IMR-90 (cell line): ENCODE measurements around the gene NAPG. TPM values are rescaled to one million over a fixed set of nuclear protein-coding genes. Genes with fewer than 3 reads are reported as not detected.

ENCODE experiments used
- ATAC-seq: fragments of 200-7000 bp; cut with Tn5 transposase; 2 replicates; pipeline ENCODE4 v1.9.1; 2020; ENCODE audit warnings: low read depth, mild to moderate bottlenecking, moderate library complexity
- BruUV-seq: library from RNA; stranded (reverse); fragments of 400-500 nt; replicated peaks from 2 replicates; lab custom pipeline; 2021; lab: Mats Ljungman, UMichigan
- CTCF ChIA-PET: fragments of 300-600 bp; formaldehyde crosslinking; extraction: SDS; loops from one replicate; lab custom pipeline; 2021; ENCODE audit warnings: antibody characterized with exemption; lab: Yijun Ruan, JAX
- POLR2A ChIA-PET: fragments of 300-600 bp; sonication (Branson Sonifier 250); formaldehyde crosslinking; loops from one replicate; lab custom pipeline; 2022; ENCODE audit warnings: antibody characterized with exemption; ENCODE audit not compliant: unreplicated experiment; lab: Charles Lee
- DNase-seq: peaks from one replicate; pipeline ENCODE4 v3.0.0; 2013
- H2AFZ ChIP-seq: replicated peaks from 2 replicates; pipeline ENCODE3; 2013; ENCODE audit warnings: low read length, mild to moderate bottlenecking; ENCODE audit not compliant: poor library complexity
- H2AK5ac ChIP-seq: 2 replicates; pipeline ENCODE4 v1.6.1; 2013; ENCODE audit warnings: low read depth, low read length, inconsistent platforms
- H2AK9ac ChIP-seq: replicated peaks from 2 replicates; pipeline ENCODE3; 2013; ENCODE audit warnings: mild to moderate bottlenecking, low read depth, low read length, moderate library complexity; ENCODE audit not compliant: poor library complexity
- H2BK120ac ChIP-seq: 2 replicates; pipeline ENCODE4 v1.6.1; 2013; ENCODE audit warnings: low read depth, low read length, inconsistent platforms
- H2BK15ac ChIP-seq: 3 replicates; pipeline ENCODE4 v1.6.1; 2013; ENCODE audit warnings: low read depth, low read length, inconsistent platforms
- H2BK20ac ChIP-seq: 2 replicates; pipeline ENCODE4 v1.6.1; 2013; ENCODE audit warnings: low read depth, mild to moderate bottlenecking, inconsistent platforms, low read length, moderate library complexity
- H2BK5ac ChIP-seq: 2 replicates; pipeline ENCODE4 v1.6.1; 2013; ENCODE audit warnings: mild to moderate bottlenecking, low read depth, low read length, inconsistent platforms; ENCODE audit not compliant: poor library complexity, severe bottlenecking
- H3K14ac ChIP-seq: replicated peaks from 2 replicates; pipeline ENCODE4 v1.6.1; 2013; ENCODE audit warnings: low read depth, low read length, inconsistent platforms
- H3K18ac ChIP-seq: 2 replicates; pipeline ENCODE4 v1.6.1; 2013; ENCODE audit warnings: low read depth, low read length, control low read depth
- H3K23ac ChIP-seq: 2 replicates; pipeline ENCODE4 v1.6.1; 2013; ENCODE audit warnings: low read depth, low read length, inconsistent platforms
- H3K27ac ChIP-seq: 2 replicates; pipeline ENCODE4 v1.5.1; 2013; ENCODE audit warnings: mild to moderate bottlenecking, control low read depth, low read length; ENCODE audit not compliant: insufficient read depth
- H3K27me3 ChIP-seq: 2 replicates; pipeline ENCODE4 v1.6.1; 2013; ENCODE audit warnings: low read length; ENCODE audit not compliant: control insufficient read depth, insufficient read depth
- H3K36me3 ChIP-seq: 2 replicates; pipeline ENCODE4 v1.6.1; 2013; ENCODE audit warnings: low read length, mixed read lengths; ENCODE audit not compliant: control insufficient read depth, insufficient read depth
- H3K4ac ChIP-seq: 2 replicates; pipeline ENCODE4 v1.6.1; 2013; ENCODE audit warnings: low read depth, low read length, inconsistent platforms
- H3K4me1 ChIP-seq: 2 replicates; pipeline ENCODE4 v1.6.1; 2013; ENCODE audit warnings: low read length, mixed read lengths; ENCODE audit not compliant: control insufficient read depth, insufficient read depth
- H3K4me2 ChIP-seq: 2 replicates; pipeline ENCODE4 v1.6.1; 2013; ENCODE audit warnings: low read depth, mild to moderate bottlenecking, control low read depth, low read length, moderate library complexity
- H3K4me3 ChIP-seq: 2 replicates; pipeline ENCODE4 v1.5.1; 2013; ENCODE audit warnings: low read depth, mild to moderate bottlenecking, control low read depth, low read length, moderate library complexity; ENCODE audit not compliant: insufficient read depth
- H3K56ac ChIP-seq: 2 replicates; pipeline ENCODE4 v1.6.1; 2013; ENCODE audit warnings: low read length, inconsistent platforms; ENCODE audit not compliant: insufficient read depth; ENCODE audit errors: extremely low read depth
- H3K79me1 ChIP-seq, 2 experiments: 2 replicates each; pipeline ENCODE4 v1.6.1; 2013; ENCODE audit warnings: low read length in 2 of 2, inconsistent platforms in 1 of 2, low read depth in 1 of 2
- H3K9ac ChIP-seq: 2 replicates; pipeline ENCODE4 v1.6.1; 2013; ENCODE audit warnings: low read depth, low read length, control low read depth
- H3K9me1 ChIP-seq: 2 replicates; pipeline ENCODE4 v1.6.1; 2013; ENCODE audit warnings: low read length, inconsistent platforms; ENCODE audit not compliant: insufficient read depth
- H3K9me3 ChIP-seq: 2 replicates; pipeline ENCODE4 v1.6.1; 2013; ENCODE audit warnings: low read length; ENCODE audit not compliant: control insufficient read depth, insufficient read depth
- H4K20me1 ChIP-seq: 2 replicates; pipeline ENCODE4 v1.6.1; 2013; ENCODE audit warnings: low read length, inconsistent platforms; ENCODE audit not compliant: insufficient read depth
- H4K5ac ChIP-seq: 2 replicates; pipeline ENCODE4 v1.6.1; 2013; ENCODE audit warnings: mild to moderate bottlenecking, low read depth, low read length, control low read depth
- H4K8ac ChIP-seq, 2 experiments: 2 replicates each; pipeline ENCODE4 v1.6.1; 2013; ENCODE audit warnings: low read depth in 2 of 2, low read length in 2 of 2, control low read depth in 1 of 2, inconsistent platforms in 1 of 2
- H4K91ac ChIP-seq: 2 replicates; pipeline ENCODE4 v1.6.1; 2013; ENCODE audit warnings: low read depth, low read length, inconsistent platforms; ENCODE audit not compliant: insufficient read depth
- CEBPB ChIP-seq: IDR thresholded peaks from 2 replicates; pipeline ENCODE4 v1.6.1; 2012; ENCODE audit warnings: low read depth, low read length, improper control_type of control experiment
- CTCF ChIP-seq: conservative IDR thresholded peaks from 2 replicates; pipeline ENCODE4 v1.5.1; 2012; ENCODE audit warnings: mild to moderate bottlenecking, low read depth, low read length, improper control_type of control experiment
- FOS ChIP-seq: fragments of 150-350 bp; IDR thresholded peaks from 2 replicates; pipeline ENCODE4 v1.6.1; 2016; ENCODE audit warnings: low read depth, low read length
- MAFK ChIP-seq: IDR thresholded peaks from 2 replicates; pipeline ENCODE4 v1.6.1; 2012; ENCODE audit warnings: low read depth, low read length, improper control_type of control experiment
- MXI1 ChIP-seq: IDR thresholded peaks from 2 replicates; pipeline ENCODE4 v1.6.1; 2012; ENCODE audit warnings: low read depth, mild to moderate bottlenecking, low read length, moderate library complexity, borderline replicate concordance
- POLR2A ChIP-seq: IDR thresholded peaks from 2 replicates; pipeline ENCODE4 v1.6.1; 2012; ENCODE audit warnings: mild to moderate bottlenecking, low read depth, low read length
- RFX5 ChIP-seq: IDR thresholded peaks from 2 replicates; pipeline ENCODE4 v1.8.0; 2012; ENCODE audit warnings: low read depth, mild to moderate bottlenecking, low read length, moderate library complexity
- SMC3 ChIP-seq: fragments of 150-350 bp; IDR thresholded peaks from 2 replicates; pipeline ENCODE4 v1.6.1; 2016; ENCODE audit warnings: low read depth, mild to moderate bottlenecking, antibody characterized with exemption, low read length, moderate library complexity
- WGBS, 2 experiments: methylation state at CpG; one replicate each; pipeline versions ENCODE4 v1.1.5 to v1.1.7; 2013; ENCODE audit warnings: missing lambda C conversion rate in 2 of 2; ENCODE audit not compliant: insufficient read length in 1 of 2; ENCODE audit errors: extremely low coverage in 2 of 2; 5-methylcytosine and 5-hydroxymethylcytosine counted together
- dilution Hi-C: fragments of 300-500 bp; cut with HindIII; formaldehyde crosslinking; loops from one replicate; pipeline ENCODE4 v1.14.3; 2018; ENCODE audit warnings: low sequenced_read_pairs; ENCODE audit not compliant: unreplicated experiment
- in situ Hi-C: fragments of 300-500 bp; cut with MboI; formaldehyde crosslinking; loops from 3 replicates; pipeline ENCODE4 v1.14.3; 2019; ENCODE audit warnings: low sequenced_read_pairs, inconsistent platforms, mixed read lengths
- intact Hi-C: fragments of 100-400 bp; cut with micrococcal nuclease; formaldehyde crosslinking; loops from 2 replicates; pipeline ENCODE4 v1.10.0; 2022
- polyA plus RNA-seq, 3 experiments: library from polyadenylated mRNA; depleted of rRNA; stranded (reverse); fragments of >200 nt; gene quantifications; 2 replicates each; pipeline ENCODE4 v1.2.3, GENCODE V29; 2012; ENCODE audit warnings: low replicate concordance in 1 of 3
- total RNA-seq: library from RNA; depleted of rRNA; stranded (reverse); fragments of >200 nt; gene quantifications from 2 replicates; pipeline ENCODE4 v1.2.3, GENCODE V29; 2012

Gene NAPG
- total and polyA plus RNA-seq, 2 of the 4 experiments (the other 2 are of a cell fraction): 13.0 to 32.8 TPM

- dilution Hi-C loops: no loop called here
- CTCF ChIA-PET: no interaction called here
- H3K23ac ChIP-seq: no peak overlapping the region
- H3K9ac ChIP-seq: no peak overlapping the region
- H3K4me3 ChIP-seq: no peak overlapping the region
- intact Hi-C loops: no loop called here
- no peak overlapping the region for H3K4ac ChIP-seq
- H3K27ac ChIP-seq: no peak overlapping the region
- H4K20me1 ChIP-seq: no peaks in the 10 kb centered on the region
- H2AK9ac ChIP-seq: no peak overlapping the region
- DNase-seq (no peak), ATAC-seq (no peak)
- H3K9me3 ChIP-seq: no peaks in the 10 kb centered on the region
- no peak overlapping the region for H2AFZ ChIP-seq
- H4K91ac ChIP-seq: no peak overlapping the region
- no peak overlapping the region for H2BK20ac ChIP-seq
- in situ Hi-C loops: no loop called here
- H3K9me1 ChIP-seq: no peaks in the 10 kb centered on the region
- POLR2A ChIA-PET: no interaction called here
- H4K5ac ChIP-seq: no peak overlapping the region
- H2BK5ac ChIP-seq: no peak overlapping the region
- no peak overlapping the region for H3K4me2 ChIP-seq
- H3K18ac ChIP-seq: no peak overlapping the region
- H3K4me1 ChIP-seq: no peaks in the 10 kb centered on the region
- no peak overlapping the region for H2AK5ac ChIP-seq
- H3K27me3 ChIP-seq: peaks cover 6% of the 10 kb centered on the region
- H3K79me1 ChIP-seq: no peaks in the 10 kb centered on the region
- no peak overlapping the region for H4K8ac ChIP-seq
- H2BK15ac ChIP-seq: no peak overlapping the region
- no CpG with 5 or more reads among the region's 2 CpGs for WGBS, 2 experiments
- no TSS peak for BruUV-seq
- no peak overlapping the region for H3K14ac ChIP-seq
- H3K36me3 ChIP-seq: no peaks in the 10 kb centered on the region
- no peak overlapping the region for H3K56ac ChIP-seq
- no peak overlapping the region for H2BK120ac ChIP-seq
- TF ChIP-seq CEBPB (no peak), SMC3 (no peak), POLR2A (no peak), MXI1 (no peak), RFX5 (no peak), FOS (no peak), CTCF (no peak), MAFK (no peak)
These were observed 29.9 kb upstream of the NAPG start for GRCh38 chr18:10495936-10496335.
